Stimulated activated CD8-positive, alpha-beta memory T cell treated with anti-CD3 and anti-CD28 coated beads, Interleukin-7, amount 100 ng/mL, for 48 hours (primary cell): Measurements from ENCODE around the gene GPATCH1.
"Not testable (repeated sequence)": the region's sequence is repeated elsewhere in the genome, so short reads cannot be mapped to it uniquely, and the experiment has no call there.

Experiments
- DNase-seq, 2 donors: peaks; one replicate each; pipeline ENCODE4 v3.0.0-alpha.2; 2020; ENCODE audit warnings: low read depth in 1 of 2; ENCODE audit errors: extremely low read depth in 1 of 2

GPATCH1 gene

GRCh38 chr19:33152625-33153024 is 71.6 kb downstream of the GPATCH1 start:
- DNase-seq: not testable (repeated sequence)

- not testable (repeated sequence) for DNase-seq
Measured at GRCh38 chr19:33154313-33154712, 73.3 kb downstream of the GPATCH1 start.

DNA sequence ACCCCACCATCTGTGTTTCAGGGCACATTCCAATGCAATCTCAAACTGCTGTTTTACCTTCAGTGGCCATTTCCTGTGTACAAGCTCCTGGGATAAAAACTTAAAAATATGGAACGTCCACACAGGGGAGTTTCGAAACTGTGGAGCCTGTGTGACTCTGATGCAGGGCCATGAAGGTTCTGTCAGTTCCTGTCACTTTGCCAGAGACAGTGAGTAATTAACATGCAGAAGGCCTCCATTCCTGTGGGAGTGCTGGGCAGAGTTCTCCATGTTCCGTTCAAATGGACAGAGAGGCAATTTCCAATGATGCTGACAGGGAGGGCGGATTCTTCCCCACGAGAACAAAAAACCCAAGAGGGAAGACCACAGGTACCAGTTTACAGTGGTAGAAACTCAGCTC is 75.4 kb downstream of the GPATCH1 start:
- no peak for DNase-seq

- no peak for DNase-seq
Measured at GRCh38 chr19:33157906-33158305, 76.9 kb downstream of the GPATCH1 start.

- DNase-seq: no peak
Measured at GRCh38 chr19:33158365-33158764, 77.4 kb downstream of the GPATCH1 start.

DNA sequence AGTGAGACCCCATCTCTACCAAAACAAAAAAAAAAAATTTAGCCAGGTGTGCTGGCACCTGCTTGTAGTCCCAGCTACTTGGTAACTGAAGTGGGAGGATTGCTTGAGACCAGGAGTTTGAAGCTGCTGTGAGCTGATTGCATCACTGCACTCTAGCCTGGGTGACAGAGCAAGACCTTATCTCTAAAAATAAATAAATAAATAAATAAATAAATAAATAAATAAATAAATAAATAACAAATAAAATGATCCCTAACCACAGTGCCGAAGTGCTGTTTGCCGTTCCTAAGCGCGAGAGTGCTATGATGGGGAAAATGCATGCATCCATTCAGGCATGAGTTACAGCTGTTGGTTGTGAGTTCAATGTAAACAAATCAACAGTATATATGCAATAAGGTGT is 78.2 kb downstream of the GPATCH1 start:
- no peak for DNase-seq

DNA sequence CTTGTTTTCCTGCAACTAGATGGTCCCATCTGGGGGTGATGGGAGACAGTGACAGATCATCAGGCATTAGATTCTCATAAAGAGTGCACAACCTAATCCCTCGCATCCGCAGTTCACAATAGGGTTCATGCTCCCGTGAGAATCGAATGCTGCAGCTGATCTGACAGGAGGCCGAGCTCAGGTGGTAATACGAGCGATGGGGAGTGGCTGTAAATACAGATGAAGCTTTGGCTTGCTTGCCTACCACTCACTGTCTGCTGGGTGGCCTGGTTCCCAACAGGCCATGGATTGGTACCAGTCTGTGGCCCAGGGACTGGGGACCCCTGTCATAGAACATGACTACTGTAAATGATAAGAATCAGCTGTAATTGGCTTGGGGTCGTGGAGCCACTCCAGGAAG is 78.9 kb downstream of the GPATCH1 start:
- DNase-seq: no peak

- DNase-seq: no peak
Measured at GRCh38 chr19:33161201-33161600, 80.2 kb downstream of the GPATCH1 start.

- DNase-seq: no peak
Measured at GRCh38 chr19:33163481-33163880, 82.5 kb downstream of the GPATCH1 start.

- DNase-seq: not testable (repeated sequence)
Measured at GRCh38 chr19:33166037-33166436, 85.1 kb downstream of the GPATCH1 start.

- no peak for DNase-seq
Measured at GRCh38 chr19:33167438-33167837, 86.5 kb downstream of the GPATCH1 start.

GRCh38 chr19:33168528-33168927 is 87.5 kb downstream of the GPATCH1 start:
- no peak for DNase-seq

GRCh38 chr19:33171222-33171795 is 90.3 kb downstream of the GPATCH1 start:
- DNase-seq: no peak

GRCh38 chr19:33171916-33172359 is 91.0 kb downstream of the GPATCH1 start:
- DNase-seq: no peak

DNA sequence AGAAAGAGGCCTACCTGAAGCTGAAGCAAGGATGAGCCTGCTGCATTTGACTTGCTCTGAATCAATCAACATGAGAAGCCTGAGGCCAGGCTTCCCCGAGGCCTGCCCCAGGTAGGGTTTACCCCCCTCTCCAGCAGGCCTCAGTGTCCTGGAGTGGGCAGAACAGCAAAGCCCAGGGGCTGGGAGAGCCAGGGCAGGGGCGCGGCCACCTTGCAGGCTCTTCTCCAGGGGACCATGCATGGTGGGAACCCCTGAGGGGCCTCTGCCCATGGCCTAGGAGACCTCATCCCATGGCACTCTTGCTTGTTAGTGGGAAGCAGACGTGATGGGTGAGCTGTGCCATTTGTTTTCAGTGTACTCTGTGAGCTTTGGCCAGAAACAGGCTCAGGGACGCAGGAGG is 93.2 kb downstream of the GPATCH1 start:
- DNase-seq: no peak

GRCh38 chr19:33175156-33175782 is 94.3 kb downstream of the GPATCH1 start:
- no peak for DNase-seq

DNA sequence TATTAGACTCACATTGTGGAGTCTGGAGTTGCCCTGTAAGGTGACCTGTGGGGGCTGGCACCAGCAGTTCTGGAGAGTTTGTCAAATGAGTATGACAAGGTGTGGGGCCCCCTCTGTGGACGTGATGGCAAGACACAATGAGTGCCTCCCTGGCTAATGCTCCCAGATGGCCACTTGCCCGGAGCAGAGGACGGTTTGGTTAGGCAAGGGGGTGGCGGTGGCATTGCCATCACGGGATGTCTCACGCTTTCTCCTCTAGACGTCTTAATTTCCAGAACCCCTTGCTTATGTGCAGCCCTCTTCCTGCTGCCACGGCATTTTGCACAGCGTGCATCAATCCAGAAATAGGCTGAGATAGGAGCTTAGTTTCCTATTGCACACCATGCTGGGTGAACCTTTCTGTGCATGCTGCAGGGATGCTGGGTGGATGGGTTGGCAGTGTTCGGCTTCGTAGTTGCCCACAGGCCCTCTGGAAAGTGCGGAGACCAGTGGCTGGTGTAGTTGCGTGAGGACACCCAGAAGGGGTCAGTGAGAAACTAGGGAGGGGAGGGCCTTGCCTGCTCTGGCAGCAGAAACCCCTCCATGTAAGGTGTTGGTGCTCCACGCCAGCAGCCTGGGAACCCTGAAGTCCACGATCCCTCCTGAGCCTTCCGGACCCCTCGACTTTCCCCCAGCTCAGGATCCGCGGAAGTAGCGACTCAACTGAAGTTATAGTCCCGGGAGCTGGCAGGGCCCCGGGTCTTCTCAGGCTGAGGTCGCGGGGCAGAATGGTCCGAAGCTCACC is 95.1 kb downstream of the GPATCH1 start:
- DNase-seq: no peak

DNA sequence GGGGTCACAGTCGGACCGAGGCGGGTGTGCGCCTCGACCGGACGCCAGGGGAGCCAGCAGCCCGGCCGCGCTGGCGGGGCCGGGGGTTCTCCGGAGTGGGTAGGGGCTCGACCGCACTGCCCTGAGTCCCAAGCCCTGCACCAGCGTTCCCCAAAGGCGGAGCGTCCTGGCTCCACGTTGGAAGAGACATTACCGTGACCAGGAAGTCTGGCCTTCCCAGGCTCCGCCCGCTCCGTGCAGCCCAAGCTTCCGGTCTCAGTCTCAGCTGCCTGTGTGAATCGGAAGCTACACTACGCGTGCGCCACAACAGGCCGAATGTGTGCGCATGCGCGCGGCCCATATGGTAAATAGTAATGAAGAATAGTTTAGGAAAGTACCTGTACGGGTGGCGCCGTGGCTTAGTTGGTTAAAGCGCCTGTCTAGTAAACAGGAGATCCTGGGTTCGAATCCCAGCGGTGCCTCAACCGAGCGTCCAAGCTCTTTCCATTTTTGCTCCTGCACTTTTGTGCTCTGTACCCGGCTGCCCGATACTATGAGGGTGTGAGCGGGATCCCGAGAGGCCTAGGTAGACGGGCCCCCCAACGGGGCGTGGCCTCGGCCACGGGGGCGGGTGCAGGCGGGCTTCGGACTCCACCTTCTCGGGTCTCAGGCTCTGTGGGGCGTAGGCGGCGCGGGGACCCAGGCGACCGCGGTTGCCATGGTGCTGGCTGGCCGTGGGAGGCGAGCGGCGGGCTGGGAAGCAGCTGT is 95.9 kb downstream of the GPATCH1 start:
- peak; percentile 97 to 99 for DNase-seq

DNA sequence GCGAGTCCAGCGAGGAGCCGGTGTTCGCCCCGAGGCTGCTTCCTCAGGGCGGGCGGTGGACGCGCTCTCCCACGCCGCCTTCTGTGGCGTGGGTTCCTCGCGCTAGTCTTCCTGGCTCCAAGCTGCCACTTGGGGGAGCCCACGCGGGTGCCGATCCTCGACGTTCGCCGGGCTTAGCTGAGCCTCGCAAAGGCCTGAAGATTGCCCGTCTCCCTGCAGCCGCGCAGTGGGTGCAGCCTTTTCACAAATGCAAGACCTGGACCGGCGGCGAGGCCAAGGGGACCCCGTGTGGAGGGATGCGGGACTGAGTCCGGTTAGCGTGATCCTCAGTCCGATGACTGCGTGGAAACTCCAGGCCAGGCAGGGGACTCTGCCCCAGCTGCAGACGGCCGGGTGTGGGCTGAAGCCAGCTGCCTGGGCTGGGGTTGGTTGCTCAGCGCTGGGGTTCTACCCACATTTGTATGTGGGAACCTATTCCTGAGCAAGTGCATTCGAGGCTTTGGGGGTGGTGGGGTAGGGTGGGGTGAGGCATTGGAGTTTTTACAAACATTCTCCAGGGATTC is 96.5 kb downstream of the GPATCH1 start:
- no peak for DNase-seq
